Lung (tissue), 12 donors: Measurements from ENCODE around the gene HSD3B7. TPM values are rescaled to one million over a fixed set of nuclear protein-coding genes. Genes with fewer than 3 reads are reported as not detected.

ENCODE experiments used
- ATAC-seq: fragments of 200-7000 bp; cut with Tn5 transposase; one replicate; pipeline ENCODE4 v1.9.1; 2020; ENCODE audit warnings: moderate number of reproducible peaks; ENCODE audit not compliant: insufficient read depth, low FRiP score
- DNase-seq, 3 donors: peaks; one replicate each; pipeline ENCODE4 v3.0.0-alpha.2; 2013 to 2017
- H3K27ac ChIP-seq, 2 donors: one replicate each; pipeline ENCODE4 v1.5.1; 2013; ENCODE audit warnings: mild to moderate bottlenecking in 2 of 2, moderate library complexity in 2 of 2, control low read depth in 1 of 2, inconsistent platforms in 1 of 2, low read depth in 1 of 2, low read length in 1 of 2
- H3K27me3 ChIP-seq, 3 donors: one replicate each; pipeline ENCODE4 v1.5.1; 2013; ENCODE audit warnings: low read length in 2 of 3; ENCODE audit not compliant: control insufficient read depth in 3 of 3, insufficient read depth in 3 of 3
- H3K36me3 ChIP-seq, 4 donors: one replicate each; pipeline ENCODE4 v1.5.1; 2013; ENCODE audit warnings: low read length in 4 of 4, mild to moderate bottlenecking in 1 of 4, moderate library complexity in 1 of 4; ENCODE audit not compliant: control insufficient read depth in 4 of 4, insufficient read depth in 4 of 4
- H3K4me1 ChIP-seq, 5 donors: one replicate each; pipeline ENCODE4 v1.5.1; 2013; ENCODE audit warnings: low read length in 5 of 5, mild to moderate bottlenecking in 2 of 5, moderate library complexity in 1 of 5; ENCODE audit not compliant: control insufficient read depth in 5 of 5, insufficient read depth in 5 of 5
- H3K4me3 ChIP-seq: one replicate; pipeline ENCODE4 v1.5.1; 2013; ENCODE audit warnings: mild to moderate bottlenecking, control low read depth, moderate library complexity
- H3K9ac ChIP-seq, 2 donors: one replicate each; pipeline ENCODE4 v1.5.1; 2013; ENCODE audit warnings: low read length in 2 of 2, control low read depth in 1 of 2; ENCODE audit not compliant: insufficient read depth in 1 of 2
- H3K9me3 ChIP-seq, 4 donors: one replicate each; pipeline ENCODE4 v1.5.1; 2013; ENCODE audit warnings: low read length in 3 of 4, mild to moderate bottlenecking in 1 of 4, moderate library complexity in 1 of 4; ENCODE audit not compliant: control insufficient read depth in 4 of 4, insufficient read depth in 3 of 4
- CTCF ChIP-seq: IDR thresholded peaks from 2 replicates; pipeline ENCODE4 v1.5.1; 2012; ENCODE audit warnings: mild to moderate bottlenecking; ENCODE audit errors: control extremely low read depth, extremely low read depth
- WGBS, 2 donors: extraction: QIAGEN DNeasy Blood & Tissue Kit; methylation state at CpG; one replicate each; pipeline ENCODE4 v1.1.7; 2013; 5-methylcytosine and 5-hydroxymethylcytosine counted together
- polyA plus RNA-seq, 2 donors: library from polyadenylated mRNA; stranded (reverse); fragments of 200-250 nt; gene quantifications; one replicate each; pipeline ENCODE4 v1.2.1, GENCODE V29; 2013
- total RNA-seq, 2 donors: library from RNA; depleted of rRNA in 1 of 2; stranded (reverse); fragments of >200 nt in 1 of 2; gene quantifications; one replicate each; pipeline ENCODE4 v1.2.1, GENCODE V29; 2014 to 2021
- donor health status: control.
- donor health status: control.
- donor health status: Bipolar disorder and iron deficiency.
- donor health status: healthy.
- donor health status: DM: yes; HTN: yes; CAD: no.

HSD3B7 gene
- total and polyA plus RNA-seq, 4 donors: 6.2 to 34.5 (median 20.7) TPM

- Histone ChIP-seq H3K4me1 (peaks cover 0 to 8% (median 0%) of the 10 kb centered on the region in 5 donors), H3K27me3 (peaks cover 0 to 4% (median 0%) of the 10 kb centered on the region in 3 donors), H3K9ac (no peak overlapping the region), H3K9me3 (no peaks in the 10 kb centered on the region), H3K27ac (no peak overlapping the region), H3K4me3 (no peak overlapping the region), H3K36me3 (peaks cover 0 to 2% (median 0%) of the 10 kb centered on the region in 4 donors)
- no peak for DNase-seq
- 87 to 92% methylated on average over 23 of the region's 23 CpGs for WGBS, 2 donors
- no peak for TF ChIP-seq CTCF
- ATAC-seq: no peak
These were observed 4.6 kb downstream of the HSD3B7 start for GRCh38 chr16:30989469-30990047.

DNA sequence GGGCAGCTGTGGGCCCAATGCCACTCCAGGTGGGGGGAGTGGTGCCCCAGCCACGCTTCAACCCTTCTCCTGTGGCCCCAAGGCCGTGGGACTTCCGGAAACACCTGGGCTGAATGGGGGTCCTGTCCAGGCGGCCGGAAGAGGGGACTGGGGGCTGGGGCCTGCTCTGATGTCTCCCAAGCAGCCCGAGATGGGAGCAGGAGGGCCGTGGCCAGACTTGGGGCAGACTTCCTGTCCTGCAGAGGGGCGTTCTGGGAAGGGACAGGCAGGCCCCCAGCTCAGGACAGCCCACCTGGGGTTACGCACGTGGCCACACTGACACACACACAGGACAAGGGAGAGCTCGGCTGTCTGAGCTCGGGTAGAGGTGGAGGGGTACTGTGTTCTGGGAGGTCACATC, 5.1 kb downstream of the HSD3B7 start:
- Histone ChIP-seq H3K9me3 (no peaks in the 10 kb centered on the region), H3K36me3 (peaks cover 0 to 2% (median 0%) of the 10 kb centered on the region in 4 donors), H3K9ac (no peak overlapping the region), H3K4me1 (peaks cover 0 to 8% (median 0%) of the 10 kb centered on the region in 5 donors), H3K27ac (no peak overlapping the region), H3K27me3 (peaks cover 0 to 4% (median 0%) of the 10 kb centered on the region in 3 donors), H3K4me3 (no peak overlapping the region)
- WGBS, 2 donors: 79 to 81% methylated on average over 12 of the region's 12 CpGs
- ATAC-seq: no peak
- no peak for DNase-seq
- TF ChIP-seq CTCF: no peak

DNA sequence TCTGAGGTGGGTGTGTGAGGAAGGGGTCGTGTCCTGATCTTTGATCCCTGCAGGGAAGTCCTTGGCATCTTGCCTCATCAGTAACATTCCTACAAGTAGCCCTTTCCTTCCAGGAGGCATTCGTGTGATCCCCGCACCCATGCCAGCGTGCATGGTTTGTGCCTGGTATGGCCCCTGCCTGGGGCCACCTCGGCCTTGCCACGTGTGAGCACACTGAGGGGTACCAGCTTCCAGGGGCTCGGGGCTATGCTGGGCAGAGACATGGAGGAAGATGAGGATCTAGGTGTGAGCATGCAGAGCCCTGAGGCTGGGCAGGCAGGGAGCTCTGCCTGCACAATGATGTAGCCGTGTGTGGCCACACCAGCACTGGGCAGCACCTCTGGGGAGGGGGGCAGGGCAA, 6.0 kb downstream of the HSD3B7 start:
- Histone ChIP-seq H3K9me3 (no peaks in the 10 kb centered on the region), H3K27me3 (peaks cover 0 to 6% (median under 1%) of the 10 kb centered on the region in 3 donors), H3K4me1 (peaks cover 0 to under 1% (median 0%) of the 10 kb centered on the region in 5 donors), H3K9ac (no peak overlapping the region), H3K36me3 (peaks cover 0 to 2% (median 0%) of the 10 kb centered on the region in 4 donors), H3K27ac (no peak overlapping the region), H3K4me3 (no peak overlapping the region)
- WGBS, 2 donors: 78 to 87% methylated on average over 8 of the region's 8 CpGs
- ATAC-seq (no peak), DNase-seq (no peak)
- TF ChIP-seq CTCF: no peak

- ATAC-seq (no peak), DNase-seq (no peak)
- Histone ChIP-seq H3K9ac (no peak overlapping the region), H3K4me1 (peaks cover 0 to 5% (median under 1%) of the 10 kb centered on the region in 5 donors), H3K9me3 (no peaks in the 10 kb centered on the region), H3K27ac (no peak overlapping the region), H3K36me3 (no peaks in the 10 kb centered on the region), H3K4me3 (no peak overlapping the region), H3K27me3 (peaks cover 0 to 16% (median 6%) of the 10 kb centered on the region in 3 donors)
- TF ChIP-seq CTCF: no peak
- 81 to 83% methylated on average over 21 of the region's 21 CpGs for WGBS, 2 donors
These were observed 7.3 kb downstream of the HSD3B7 start for GRCh38 chr16:30992276-30992780.
